Upper lobe of left lung (tissue), 6 donors: ENCODE data around the gene ANKRD44. TPM values are rescaled to one million over a fixed set of nuclear protein-coding genes. Genes with fewer than 3 reads are reported as not detected.

ENCODE experiments used
- ATAC-seq, 2 donors: fragments of 200-7000 bp; cut with Tn5 transposase; one replicate each; pipeline ENCODE4 v1.9.1; 2022; ENCODE audit warnings: mild to moderate bottlenecking in 2 of 2, moderate library complexity in 2 of 2; ENCODE audit not compliant: low FRiP score in 2 of 2
- DNase-seq, 2 donors: peaks; one replicate each; pipeline ENCODE4 v3.0.0-alpha.2; 2019 to 2020
- H3K27ac ChIP-seq, 4 donors: fragments of 200-600 bp; sonication (generic); one replicate each; pipeline ENCODE4 v1.5.1; 2016 to 2019
- H3K27me3 ChIP-seq, 4 donors: fragments of 200-600 bp; sonication (generic); one replicate each; pipeline ENCODE4 v1.5.1; 2017 to 2019
- H3K36me3 ChIP-seq, 4 donors: fragments of 200-600 bp; sonication (generic); one replicate each; pipeline ENCODE4 v1.5.1; 2016 to 2019
- H3K4me1 ChIP-seq, 4 donors: fragments of 200-600 bp; sonication (generic); one replicate each; pipeline ENCODE4 v1.5.1; 2018 to 2019
- H3K4me3 ChIP-seq, 4 donors: fragments of 200-600 bp; sonication (generic); one replicate each; pipeline ENCODE4 v1.5.1; 2017 to 2019; ENCODE audit warnings: mild to moderate bottlenecking in 2 of 4, moderate library complexity in 1 of 4
- H3K9me3 ChIP-seq, 4 donors: fragments of 200-600 bp; sonication (generic); one replicate each; pipeline ENCODE4 v1.5.1; 2018 to 2019
- CTCF ChIP-seq, 6 experiments: fragments of 450-650 bp in 4 of 6; fragments of 200-600 bp in 2 of 6; sonication (generic) in 2 of 6; IDR thresholded peaks; one replicate each; pipeline ENCODE4 v1.5.1; 2016 to 2019; ENCODE audit warnings: antibody characterized with exemption in 6 of 6
- EP300 ChIP-seq, 4 donors: sonication (generic); formaldehyde crosslinking; IDR thresholded peaks; one replicate each; pipeline ENCODE4 v1.5.1; 2017; ENCODE audit warnings: antibody characterized with exemption in 4 of 4, control low read depth in 2 of 4
- POLR2A ChIP-seq, 4 donors: fragments of 450-650 bp; IDR thresholded peaks; one replicate each; pipeline ENCODE4 v1.5.1; 2016 to 2017; ENCODE audit warnings: antibody characterized with exemption in 4 of 4, mild to moderate bottlenecking in 2 of 4
- POLR2AphosphoS5 ChIP-seq, 2 donors: sonication (generic); formaldehyde crosslinking; IDR thresholded peaks; one replicate each; pipeline ENCODE4 v1.5.1; 2017; ENCODE audit warnings: antibody characterized with exemption in 2 of 2
- WGBS, 2 donors: methylation state at CpG; one replicate each; pipeline ENCODE4 v1.1.5; 2017 to 2018; 5-methylcytosine and 5-hydroxymethylcytosine counted together
- total RNA-seq, 6 donors: library from RNA; depleted of rRNA in 4 of 6; stranded (reverse); fragments of >200 nt in 4 of 6; gene quantifications; one replicate each; pipeline versions ENCODE4 v1.1.0 to v1.2.1, GENCODE V29; 2016 to 2021
- donor health status: DM: no; HTN: no; CAD: no; lungs with moderate emphysema.
- donor health status: DM: no; HTN: yes; CAD: no; lungs with severe emphysema.

The ANKRD44 gene
- total RNA-seq, 6 donors from 2014 or later: 41.0 to 91.1 (median 61.7) TPM

GRCh38 chr2:196952936-196953335 is 357.6 kb downstream of the ANKRD44 start:
- Histone ChIP-seq H3K27me3 (no peaks in the 10 kb centered on the region), H3K4me3 (no peak overlapping the region), H3K9me3 (no peaks in the 10 kb centered on the region), H3K27ac (no peak overlapping the region), H3K36me3 (no peaks in the 10 kb centered on the region), H3K4me1 (no peaks in the 10 kb centered on the region)
- TF ChIP-seq CTCF (IDR thresholded peaks at IDR 0.05) (no peak), EP300 (IDR thresholded peaks at IDR 0.05) (no peak), POLR2AphosphoS5 (IDR thresholded peaks at IDR 0.05) (no peak), POLR2A (IDR thresholded peaks at IDR 0.05) (no peak)
- no peak for ATAC-seq
- WGBS, 2 donors: 73 to 86% methylated on average over 2 of the region's 2 CpGs
- no peak for DNase-seq

GRCh38 chr2:196951973-196952372 is 358.6 kb downstream of the ANKRD44 start:
- Histone ChIP-seq H3K36me3 (no peaks in the 10 kb centered on the region), H3K9me3 (no peaks in the 10 kb centered on the region), H3K4me3 (no peak overlapping the region), H3K27me3 (no peaks in the 10 kb centered on the region), H3K27ac (no peak overlapping the region), H3K4me1 (no peaks in the 10 kb centered on the region)
- ATAC-seq (no peak), DNase-seq (no peak)
- TF ChIP-seq CTCF (IDR thresholded peaks at IDR 0.05): no peak
- no peak for TF ChIP-seq POLR2A (IDR thresholded peaks at IDR 0.05)
- TF ChIP-seq EP300 (IDR thresholded peaks at IDR 0.05): no peak
- no peak for TF ChIP-seq POLR2AphosphoS5 (IDR thresholded peaks at IDR 0.05)
- WGBS, 2 donors: 63% methylated on average over 2 of the region's 2 CpGs

GRCh38 chr2:196949116-196949515 is 361.5 kb downstream of the ANKRD44 start:
- ATAC-seq: no peak

GRCh38 chr2:196944570-196944969 is 366.0 kb downstream of the ANKRD44 start:
- Histone ChIP-seq H3K27ac (no peak overlapping the region), H3K9me3 (no peaks in the 10 kb centered on the region), H3K4me1 (no peaks in the 10 kb centered on the region), H3K4me3 (no peak overlapping the region), H3K27me3 (no peaks in the 10 kb centered on the region), H3K36me3 (no peaks in the 10 kb centered on the region)
- ATAC-seq (no peak), DNase-seq (no peak)
- WGBS, 2 donors: 71 to 76% methylated on average over 4 of the region's 4 CpGs
- TF ChIP-seq EP300 (IDR thresholded peaks at IDR 0.05) (no peak), POLR2AphosphoS5 (IDR thresholded peaks at IDR 0.05) (no peak), POLR2A (IDR thresholded peaks at IDR 0.05) (no peak), CTCF (IDR thresholded peaks at IDR 0.05) (no peak)

More at GRCh38 chr2:196949116-196949515, 361.5 kb downstream of the ANKRD44 start:
- TF ChIP-seq POLR2AphosphoS5 (IDR thresholded peaks at IDR 0.05) (no peak), POLR2A (IDR thresholded peaks at IDR 0.05) (no peak), CTCF (IDR thresholded peaks at IDR 0.05) (no peak), EP300 (IDR thresholded peaks at IDR 0.05) (no peak)
- no peaks in the 10 kb centered on the region for H3K27me3 ChIP-seq
- no peaks in the 10 kb centered on the region for H3K36me3 ChIP-seq
- no peak overlapping the region for H3K4me3 ChIP-seq
- no peak overlapping the region for H3K27ac ChIP-seq
- H3K9me3 ChIP-seq: no peaks in the 10 kb centered on the region
- 76 to 78% methylated on average over 5 of the region's 5 CpGs for whole genome bisulfite sequencing, 2 donors
- H3K4me1 ChIP-seq: no peaks in the 10 kb centered on the region
- no peak for DNase-seq

- no peak overlapping the region for H3K27ac ChIP-seq
- 78 to 82% methylated on average over 4 of the region's 4 CpGs for WGBS, 2 donors
- no peaks in the 10 kb centered on the region for H3K27me3 ChIP-seq
- H3K9me3 ChIP-seq: no peaks in the 10 kb centered on the region
- no peak for TF ChIP-seq CTCF (IDR thresholded peaks at IDR 0.05)
- no peak for TF ChIP-seq POLR2A (IDR thresholded peaks at IDR 0.05)
- no peak for TF ChIP-seq EP300 (IDR thresholded peaks at IDR 0.05)
- TF ChIP-seq POLR2AphosphoS5 (IDR thresholded peaks at IDR 0.05): no peak
- ATAC-seq (peak in 1 of 2 donors; percentile 26), DNase-seq (no peak)
- H3K4me3 ChIP-seq: no peak overlapping the region
- H3K36me3 ChIP-seq: no peaks in the 10 kb centered on the region
- no peaks in the 10 kb centered on the region for H3K4me1 ChIP-seq
Observed at GRCh38 chr2:196941398-196942078, 369.0 kb downstream of the ANKRD44 start.
